Fibroblast of skin of back (primary cell): ENCODE results near the gene RALGAPA2.
A peak's percentile ranks its signal among the peaks of the same experiment; 100 is the strongest.

ENCODE experiments used
- DNase-seq: peaks from one replicate; pipeline ENCODE4 v3.0.0-alpha.2; 2013

The RALGAPA2 gene

DNA sequence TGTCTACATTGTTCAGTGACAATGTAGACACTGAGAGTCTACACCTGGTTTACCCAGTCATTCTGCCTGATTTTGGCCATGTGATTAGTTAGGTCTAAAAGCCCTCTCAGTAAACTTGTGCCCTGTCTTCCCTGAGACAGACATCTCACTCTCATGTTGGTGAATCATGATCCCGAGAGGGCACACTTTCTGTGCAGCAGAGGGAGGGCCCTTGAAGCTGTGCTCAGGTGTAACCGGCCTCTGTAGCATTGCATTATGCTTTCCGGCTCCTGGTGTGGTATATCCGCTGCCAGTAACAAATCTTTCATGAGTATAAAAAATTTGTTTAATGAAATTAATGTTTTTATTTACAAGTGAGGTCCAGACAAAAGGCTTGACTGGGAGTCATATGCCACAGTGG, 85.0 kb downstream of the RALGAPA2 start:
- no peak for DNase-seq

DNA sequence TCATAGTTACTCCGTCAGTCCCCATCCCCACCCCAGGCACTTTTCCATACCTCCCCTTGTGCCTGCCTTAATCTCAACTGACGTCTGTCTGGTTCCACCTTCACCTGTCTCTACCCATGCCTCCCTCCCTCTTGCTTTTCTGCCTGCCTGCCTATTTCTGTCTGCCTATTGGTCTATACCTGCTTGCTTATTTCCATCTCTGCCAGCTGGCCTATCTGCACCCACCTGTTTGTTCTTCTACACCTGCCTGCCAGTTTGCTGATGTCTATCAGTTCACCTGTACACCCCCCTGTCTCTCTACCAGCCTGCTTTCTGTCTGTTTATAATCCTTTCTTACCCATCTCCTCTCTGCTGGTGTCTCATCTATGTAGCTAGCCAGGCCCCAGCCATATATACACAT, 87.5 kb downstream of the RALGAPA2 start:
- DNase-seq: no peak

DNA sequence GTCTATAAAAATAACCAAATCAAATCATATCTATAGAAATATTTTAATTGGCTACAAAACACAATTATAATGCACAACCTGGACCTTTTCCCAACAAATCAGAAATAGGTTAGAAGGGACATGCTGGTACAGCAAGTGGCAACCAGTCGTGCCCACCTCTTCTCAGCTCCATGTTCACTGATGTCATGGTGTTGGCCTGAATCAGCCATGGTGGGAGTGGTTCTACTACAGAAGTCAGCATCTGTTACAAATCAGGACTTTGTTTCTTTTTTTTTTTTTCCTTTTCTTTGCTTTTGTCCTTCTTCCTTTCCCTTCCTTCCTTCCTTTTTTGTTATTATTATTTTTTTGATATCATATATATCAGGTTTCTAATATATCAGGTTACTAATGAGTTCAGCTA, 91.2 kb downstream of the RALGAPA2 start:
- no peak for DNase-seq

DNA sequence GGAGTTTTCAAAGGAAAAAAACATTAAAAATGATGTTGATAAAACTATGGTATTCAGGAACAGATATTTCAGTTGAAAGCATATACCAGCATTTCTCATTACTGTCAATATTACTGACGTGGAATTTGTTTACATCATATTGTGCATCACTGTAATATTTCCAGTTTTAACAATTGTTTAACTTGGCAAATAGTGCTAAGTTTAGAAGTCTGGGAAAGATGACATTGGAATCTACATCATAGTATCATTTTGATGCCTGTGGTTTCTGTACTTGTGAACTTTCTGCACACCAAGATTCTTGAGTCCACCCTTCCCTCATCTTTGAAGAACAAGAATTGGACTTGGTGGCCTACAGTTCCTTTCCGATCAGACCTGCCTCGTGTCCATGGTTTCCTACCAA, 98.1 kb downstream of the RALGAPA2 start:
- peak; percentile 64 for DNase-seq

DNA sequence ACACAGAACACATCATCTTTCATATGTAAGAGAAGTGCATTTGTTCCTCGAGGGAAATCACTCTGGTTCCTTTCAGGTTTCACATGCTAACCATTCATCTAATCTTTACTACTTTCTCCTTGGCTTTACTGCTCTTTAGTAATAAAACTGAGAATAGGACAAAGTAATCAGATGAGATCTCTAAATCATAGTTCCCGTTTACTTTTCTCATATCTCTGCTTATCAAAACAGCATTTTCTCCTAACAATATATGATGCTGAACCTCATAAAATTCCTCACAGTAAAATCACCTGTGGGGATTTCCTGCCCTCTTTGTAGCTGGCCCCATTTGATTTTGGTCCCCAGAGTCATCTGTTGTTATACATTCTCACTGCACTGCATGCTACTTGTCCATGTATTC, 100.2 kb downstream of the RALGAPA2 start:
- DNase-seq: no peak

DNA sequence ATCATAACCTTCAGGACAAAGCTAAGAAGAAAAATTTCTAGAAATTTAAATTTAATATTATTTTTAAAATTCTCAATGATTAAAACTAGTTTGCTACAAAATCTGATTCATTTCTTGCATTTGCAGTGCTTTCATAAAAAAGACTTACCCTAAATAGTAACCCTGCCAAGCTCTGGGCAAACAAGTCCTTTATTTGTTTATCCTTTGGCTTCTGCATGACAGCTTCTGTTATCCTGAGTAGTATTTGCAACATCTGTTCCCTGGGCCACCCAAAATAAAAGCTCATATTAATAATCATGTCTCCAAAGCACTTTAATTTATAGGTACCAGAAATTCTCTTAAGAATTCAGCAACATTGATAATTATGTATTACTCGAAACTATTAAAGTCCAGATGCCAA, 101.3 kb downstream of the RALGAPA2 start:
- DNase-seq: no peak

DNA sequence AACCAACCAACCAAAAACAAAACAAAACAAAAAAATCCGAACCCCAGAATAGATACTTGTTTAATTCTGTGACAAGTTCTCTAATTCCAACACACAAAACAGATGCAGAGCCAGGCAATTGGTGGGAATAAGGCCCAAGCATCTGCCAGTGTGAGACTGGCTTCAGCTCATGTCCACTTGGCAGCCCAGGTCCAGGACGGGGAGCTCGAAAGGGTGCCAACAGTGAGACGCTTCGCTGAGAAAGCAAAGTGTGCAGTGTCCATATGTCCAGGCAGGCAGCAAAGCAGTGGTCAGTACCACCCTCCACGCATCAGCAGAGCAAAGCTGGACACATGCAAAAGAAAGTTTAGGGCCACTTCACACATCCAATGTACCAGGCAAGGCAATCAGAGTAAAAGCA, 102.9 kb downstream of the RALGAPA2 start:
- DNase-seq: no peak

DNA sequence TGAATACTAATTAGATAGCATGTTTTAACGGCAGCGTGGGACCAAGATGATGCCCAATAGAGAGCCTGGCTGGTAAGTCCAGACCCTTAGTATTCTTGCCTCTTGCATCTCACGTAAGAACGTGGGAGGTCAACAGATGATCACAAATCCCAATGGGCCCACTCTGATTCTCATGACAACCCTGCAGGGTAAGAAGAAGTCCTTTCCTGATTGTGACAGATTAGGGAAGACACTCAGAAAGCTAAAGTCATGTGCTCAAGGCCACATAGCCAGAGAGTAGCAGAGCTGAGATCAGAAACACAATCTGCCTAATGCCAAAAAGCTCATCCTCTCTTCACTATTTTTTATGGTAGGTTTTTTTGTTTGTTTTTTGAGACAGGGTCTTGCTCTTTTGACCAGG, 103.8 kb downstream of the RALGAPA2 start:
- DNase-seq: no peak

DNA sequence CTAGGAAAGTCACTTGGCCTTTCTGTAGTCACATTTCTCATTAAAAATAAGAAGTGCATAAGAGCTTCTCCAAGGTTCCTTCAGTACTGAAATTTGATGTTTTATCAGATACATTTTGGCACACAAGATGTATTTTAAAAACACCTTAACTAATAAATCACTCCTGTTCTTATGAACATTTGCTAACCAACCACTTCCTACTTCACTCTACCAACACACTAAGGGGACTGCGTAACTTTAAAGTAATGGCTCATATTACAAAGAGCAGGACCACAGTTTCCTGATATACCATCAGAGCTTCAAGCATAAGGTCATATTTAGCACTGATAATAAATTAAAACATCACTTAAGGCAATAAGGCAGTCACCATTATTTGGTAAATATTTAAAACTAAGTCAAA, 104.4 kb downstream of the RALGAPA2 start:
- no peak for DNase-seq

DNA sequence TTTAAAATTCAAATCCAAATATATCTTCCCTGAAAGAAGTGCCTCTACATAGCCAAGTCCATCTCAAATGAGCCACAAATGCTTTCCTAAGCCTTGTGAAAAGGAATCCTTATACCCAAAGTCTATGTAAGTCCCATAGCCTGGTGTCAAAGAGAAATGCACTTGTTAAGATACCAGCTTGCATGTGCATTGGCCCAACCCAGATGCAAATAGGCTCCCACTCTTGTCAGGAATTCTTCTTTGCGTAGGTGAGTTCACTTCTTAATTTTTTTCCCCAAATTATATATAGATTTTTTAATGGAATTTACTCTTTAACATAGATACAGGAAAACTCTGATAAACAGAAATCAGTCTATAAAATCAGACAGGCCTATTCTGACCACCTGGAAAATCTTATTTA, 105.6 kb downstream of the RALGAPA2 start:
- DNase-seq: no peak

DNA sequence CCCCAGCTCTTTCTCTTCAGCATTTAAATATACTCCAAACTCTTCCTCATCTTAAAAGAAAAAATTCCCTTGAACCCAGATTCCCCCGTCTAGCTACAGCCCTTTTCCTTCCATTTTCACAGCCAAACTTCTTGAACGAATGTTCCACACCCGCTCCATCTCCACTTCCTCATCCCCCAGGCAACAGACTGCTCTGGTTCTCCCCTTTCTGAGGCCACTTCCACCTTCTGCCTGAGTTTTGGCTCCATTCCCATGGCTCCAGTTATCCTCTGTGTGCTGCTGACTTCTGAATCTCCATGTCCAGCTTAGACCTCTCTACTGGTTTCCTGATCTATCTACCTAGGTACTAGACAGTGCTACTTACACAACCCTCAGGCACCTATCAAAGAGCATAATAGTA, 106.4 kb downstream of the RALGAPA2 start:
- DNase-seq: no peak

DNA sequence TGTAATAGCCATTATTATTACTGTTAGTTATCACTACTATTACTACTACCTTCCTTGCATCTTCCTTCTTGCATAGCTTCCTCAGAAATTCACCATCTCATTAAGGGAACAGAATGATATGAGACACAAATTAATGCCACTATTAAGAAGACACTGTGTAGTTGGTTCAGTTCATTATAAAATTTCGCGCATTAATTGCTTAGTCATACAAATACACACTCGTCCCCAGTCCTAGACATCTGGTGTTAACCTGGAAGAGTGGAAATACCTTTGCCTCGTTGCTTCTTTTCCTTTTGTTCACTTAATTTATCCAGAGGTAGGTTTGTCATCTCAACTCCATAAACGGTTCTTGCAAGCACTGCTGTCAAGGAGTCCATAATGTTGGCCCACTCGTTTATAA, 107.5 kb downstream of the RALGAPA2 start:
- DNase-seq: no peak

DNA sequence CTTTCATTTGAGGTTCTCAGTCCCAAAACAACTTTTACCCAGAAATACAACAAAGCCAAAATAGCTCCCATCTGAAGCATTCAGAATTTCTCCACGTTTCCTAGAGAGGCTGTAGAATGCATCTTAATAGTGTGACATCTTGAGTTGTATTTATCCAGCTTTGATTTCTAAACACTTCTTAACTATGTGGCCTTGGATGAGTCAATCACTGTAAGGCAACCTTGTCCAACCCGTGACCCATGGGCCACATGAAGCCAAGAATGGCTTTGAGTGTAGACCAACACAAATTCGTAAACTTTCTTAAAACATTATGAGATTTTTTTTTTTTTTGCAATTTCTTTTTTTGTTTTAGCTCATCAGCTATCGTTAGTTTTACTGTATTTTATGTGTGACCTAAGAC, 108.1 kb downstream of the RALGAPA2 start:
- DNase-seq: no peak

DNA sequence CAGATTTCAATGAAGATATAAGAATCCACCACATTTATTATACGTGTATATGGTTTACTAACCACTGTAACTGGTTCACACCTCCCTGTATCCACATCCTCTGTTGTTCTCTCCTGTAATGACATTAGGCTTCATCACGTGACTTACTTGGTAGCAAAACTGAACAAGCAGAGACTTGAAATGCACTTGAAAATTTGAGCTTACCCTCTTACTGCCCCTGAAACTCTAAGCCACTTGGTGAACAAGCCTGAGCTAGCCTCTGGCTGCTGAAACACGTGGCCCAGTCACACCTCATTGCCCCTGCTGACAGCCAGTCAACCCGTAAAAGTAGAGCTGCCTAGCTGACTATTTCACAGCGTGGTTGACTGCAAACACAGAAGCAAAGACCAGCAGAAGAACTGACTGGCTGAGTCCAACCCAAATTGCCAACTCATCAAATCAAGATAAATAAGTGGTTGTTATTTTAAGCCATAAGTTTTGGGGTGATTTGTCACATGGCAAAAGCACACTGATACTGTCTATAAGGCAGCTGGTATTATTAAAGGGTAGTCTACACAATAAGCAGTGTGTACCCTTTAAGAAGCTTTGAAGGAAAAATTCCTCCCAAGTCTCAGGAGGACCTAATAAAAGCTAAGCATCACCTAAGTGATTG, 109.0 kb downstream of the RALGAPA2 start:
- DNase-seq: no peak

DNA sequence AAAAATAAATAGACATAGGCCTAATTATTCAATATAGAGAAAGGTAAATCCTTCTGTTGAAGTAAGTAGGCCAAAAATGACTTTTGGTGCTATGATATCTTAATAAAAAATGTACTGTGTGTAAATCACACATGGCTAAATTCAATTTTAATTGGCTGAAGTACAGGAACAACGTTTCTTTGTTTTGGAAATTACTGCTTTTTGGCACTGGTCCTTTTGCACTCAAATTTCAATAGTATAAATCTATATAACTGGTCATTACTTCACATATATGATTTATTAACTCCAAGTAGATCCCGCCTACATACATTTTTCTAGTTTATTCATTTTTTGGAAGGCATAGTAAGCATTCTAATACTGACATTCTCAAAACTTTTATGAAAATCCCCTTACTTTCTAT, 114.5 kb downstream of the RALGAPA2 start:
- DNase-seq: no peak

DNA sequence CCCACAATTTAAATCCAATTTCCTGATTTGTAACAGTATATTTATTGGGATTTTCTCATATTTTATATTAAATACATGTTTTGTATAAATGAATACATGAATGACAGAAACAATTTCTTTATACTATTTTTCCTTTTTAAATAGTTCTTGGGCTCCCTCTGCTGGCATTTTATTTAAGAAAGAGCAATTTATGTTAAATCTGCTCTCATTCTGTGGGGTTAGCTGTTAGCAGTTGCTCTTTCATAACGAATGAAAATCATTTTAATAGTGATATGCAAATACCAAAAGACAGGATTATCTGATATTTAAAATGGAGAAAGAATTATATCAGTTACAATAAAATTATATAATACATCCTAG, 118.3 kb downstream of the RALGAPA2 start:
- DNase-seq: peak; percentile 27

DNA sequence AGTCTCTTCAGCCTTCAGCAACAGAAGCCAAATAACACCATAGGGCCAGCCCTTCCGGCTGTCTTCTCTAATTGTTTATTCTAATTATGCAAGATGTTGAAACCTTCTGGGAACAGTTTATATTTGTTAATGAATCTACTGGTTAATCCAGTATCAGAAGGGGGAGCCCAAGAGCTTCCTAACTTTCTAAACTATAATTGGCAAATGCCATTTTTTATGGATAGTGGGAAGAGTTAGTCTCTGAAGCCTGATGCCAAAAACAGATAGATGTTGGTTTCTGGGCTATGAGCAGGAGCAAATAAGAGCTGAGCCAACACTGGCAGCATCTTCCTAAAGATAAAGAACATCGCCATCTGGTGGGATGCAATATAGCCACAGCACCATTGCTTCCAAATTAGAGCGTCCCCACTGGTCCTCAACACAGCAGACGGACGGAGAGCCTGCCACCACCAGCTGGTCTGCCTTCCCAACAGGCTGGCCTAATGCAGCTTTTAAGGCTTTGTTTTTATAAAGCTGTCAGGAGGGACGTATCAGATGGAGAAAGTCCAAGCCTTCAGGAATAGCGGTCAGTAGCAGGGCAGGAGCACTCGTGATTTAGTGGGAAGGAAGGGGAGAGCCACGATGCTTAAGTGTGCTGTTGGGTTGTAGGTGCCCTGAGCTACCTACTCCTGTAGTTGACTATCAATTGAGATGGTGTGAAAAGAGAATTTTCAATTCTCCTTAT, 118.8 kb downstream of the RALGAPA2 start:
- DNase-seq: peak; percentile 40

DNA sequence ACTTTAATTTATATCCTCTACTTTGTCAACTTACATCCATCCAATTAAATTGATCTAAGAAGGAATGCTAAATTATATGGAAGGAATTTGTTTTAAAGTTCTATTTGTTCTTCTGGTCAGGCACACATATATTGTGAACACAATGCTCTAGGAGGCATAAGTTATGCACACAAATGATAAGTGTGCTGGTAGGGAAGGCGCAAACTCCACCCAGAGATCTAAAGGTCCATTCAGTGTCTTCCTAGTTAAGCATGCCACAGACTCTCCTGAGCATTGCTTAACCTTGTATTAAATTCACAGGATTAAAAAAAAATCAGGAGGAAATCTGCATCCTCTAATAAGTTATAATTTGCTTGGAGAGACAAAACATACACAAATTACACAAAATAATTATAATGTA, 127.3 kb downstream of the RALGAPA2 start:
- DNase-seq: no peak

DNA sequence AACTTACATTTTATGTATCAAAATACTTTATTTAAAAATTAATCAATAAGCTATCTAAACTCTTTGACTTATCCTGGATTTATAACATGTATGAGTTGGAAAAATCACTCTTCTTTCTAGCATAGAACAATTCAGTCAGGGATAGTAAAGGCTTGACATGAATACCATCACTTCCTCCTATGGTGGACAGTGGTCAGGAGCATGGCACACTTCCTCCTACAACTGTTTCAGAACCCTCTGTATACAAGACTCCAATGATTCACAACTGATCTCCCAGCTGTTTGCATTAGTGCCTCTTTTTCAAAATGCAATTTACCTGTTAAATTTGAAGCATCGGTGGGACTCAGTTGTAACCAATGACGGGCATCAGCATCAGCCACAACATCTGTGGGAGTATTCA, 129.7 kb downstream of the RALGAPA2 start:
- DNase-seq: no peak

DNA sequence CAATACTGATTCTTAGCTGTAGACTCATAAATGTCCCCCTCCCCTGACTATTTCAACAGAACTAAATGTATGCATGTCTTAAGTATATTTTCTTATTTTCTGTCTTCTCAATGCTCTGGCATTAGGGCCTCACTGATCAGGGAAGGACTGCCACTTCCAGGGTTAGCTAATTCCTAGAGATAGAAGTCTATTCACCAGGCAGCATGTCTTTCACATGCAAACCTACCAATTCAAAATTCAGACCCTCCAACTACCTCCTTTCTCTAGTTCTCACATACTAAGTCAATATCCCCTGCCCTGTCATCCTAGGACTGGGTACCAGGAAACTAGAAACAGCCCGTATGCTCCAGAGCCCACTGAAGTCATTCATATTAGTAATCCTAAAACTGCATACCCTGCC, 132.3 kb downstream of the RALGAPA2 start:
- DNase-seq: no peak

DNA sequence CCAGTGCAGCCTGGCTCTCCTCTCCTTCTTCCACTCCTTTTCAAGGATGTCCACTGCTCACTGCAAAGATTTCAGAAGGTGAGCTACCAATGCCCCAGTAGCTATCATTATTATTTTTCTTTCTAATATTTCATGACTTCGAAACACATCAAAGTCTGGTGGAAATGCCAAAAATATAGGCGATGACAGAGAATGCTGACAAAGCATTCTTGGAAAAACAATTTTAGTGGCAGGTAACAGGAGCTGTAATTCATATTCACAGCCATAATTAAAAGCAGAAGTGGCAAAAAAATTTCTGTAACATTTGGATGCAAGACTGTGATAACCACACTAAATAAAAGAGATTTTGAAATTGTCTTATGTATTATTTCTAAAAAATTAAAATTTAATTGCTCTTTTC, 133.6 kb downstream of the RALGAPA2 start:
- DNase-seq: no peak

DNA sequence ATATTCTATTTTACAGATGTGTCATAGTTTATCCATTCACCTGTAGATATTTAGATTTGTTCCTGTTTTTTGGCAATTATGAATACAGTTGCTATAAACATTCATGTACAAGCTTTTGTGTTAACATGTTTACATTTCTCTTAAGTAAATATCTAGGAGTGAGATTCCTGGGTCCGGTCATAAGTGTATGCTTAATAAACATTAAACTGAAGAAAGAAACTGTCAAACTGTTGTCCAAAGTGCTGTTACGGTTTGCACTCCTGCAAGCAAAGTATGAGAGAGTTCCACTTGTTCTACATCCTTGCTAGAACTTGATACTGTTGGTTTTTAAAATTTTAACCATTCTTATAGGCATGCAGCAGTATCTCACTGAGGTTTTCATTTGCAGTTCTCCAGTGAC, 138.6 kb downstream of the RALGAPA2 start:
- DNase-seq: no peak

DNA sequence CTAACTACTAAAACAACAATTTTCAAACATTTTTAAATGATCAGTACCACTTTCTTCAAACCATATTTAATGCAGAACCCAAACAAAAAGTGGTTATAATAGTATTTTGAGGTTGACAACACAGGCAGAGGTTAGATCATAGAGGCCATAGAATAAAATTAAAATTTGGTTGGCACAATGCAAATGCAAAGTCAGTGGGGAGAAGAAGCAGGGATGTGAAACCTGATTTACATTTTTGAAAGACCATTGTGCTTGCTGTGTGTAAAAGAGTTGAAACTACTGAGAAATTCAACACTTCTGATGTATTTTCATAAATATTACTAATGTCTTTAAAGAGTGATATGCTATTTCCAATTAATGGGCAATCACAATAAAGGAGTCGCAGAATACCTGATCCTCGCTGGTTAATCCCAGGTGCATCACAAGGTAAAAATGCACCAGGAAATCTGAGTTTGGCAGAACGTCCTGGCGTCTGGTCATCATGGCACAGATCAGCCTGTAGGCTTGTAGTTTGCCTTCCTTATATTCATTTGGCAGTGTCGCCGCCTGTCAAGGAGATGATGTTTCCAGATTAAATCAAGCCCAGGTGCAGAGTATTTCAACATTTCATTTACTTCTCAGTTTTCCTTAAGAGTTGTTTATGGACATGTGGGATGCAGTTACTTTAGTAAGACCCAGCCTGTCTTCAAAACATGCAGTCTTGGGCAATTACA, 141.2 kb downstream of the RALGAPA2 start:
- DNase-seq: no peak

DNA sequence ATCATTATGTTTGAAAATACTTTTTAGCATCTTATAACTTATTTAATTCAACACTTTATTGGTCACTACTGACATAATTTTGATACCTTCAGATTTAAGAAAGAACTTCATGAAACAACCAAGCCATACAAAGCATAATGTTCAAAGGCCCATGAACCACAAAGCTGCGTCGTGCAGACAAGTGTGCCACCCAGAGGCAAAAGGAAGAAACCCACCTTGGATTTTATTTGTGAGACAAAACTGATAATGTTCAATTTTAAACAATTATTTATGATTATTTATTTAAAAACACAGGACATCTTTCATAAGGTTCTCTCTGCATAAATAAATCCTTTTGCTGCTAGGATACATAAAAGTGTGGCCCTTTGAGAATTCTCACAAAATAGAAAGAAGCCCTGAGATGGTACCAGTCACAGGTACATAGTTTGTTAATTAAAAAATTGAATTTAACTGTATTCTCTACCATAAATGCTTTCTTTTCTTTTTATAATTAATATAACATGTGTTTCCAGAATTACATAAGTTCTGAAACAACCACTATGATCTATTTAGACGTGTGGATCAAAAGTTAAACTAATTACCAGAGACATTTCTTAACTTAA, 143.7 kb downstream of the RALGAPA2 start:
- peak; percentile 33 for DNase-seq
